NCI-H187 treated with DMSO at 0.1 percent for 48 hours (cell line): ENCODE measurements around the gene KRTAP10-7.
A peak's percentile ranks its signal among the peaks of the same experiment; 100 is the strongest.
"Not testable (repeated sequence)": the region's sequence is repeated elsewhere in the genome, so short reads cannot be mapped to it uniquely, and the experiment has no call there.

ENCODE experiments used
- DNase-seq: peaks from one replicate; lab custom pipeline; 2025; lab: John Stamatoyannopoulos, UW

Gene KRTAP10-7

GRCh38 chr21:44590897-44591800 lies 9.2 kb upstream of the KRTAP10-7 start:
- not testable (repeated sequence) for DNase-seq

- DNase-seq, result not testable (repeated sequence)
Observed at GRCh38 chr21:44591801-44592130, 8.6 kb upstream of the KRTAP10-7 start.

- DNase-seq, result no peak
Observed at GRCh38 chr21:44592446-44593311, 7.7 kb upstream of the KRTAP10-7 start, which contains the start of gene KRTAP10-6. Gene KRTAP10-6, minus strand, starts transcription at chr21:44592505. Its CDS starts 21 bp downstream, at chr21:44592484.

- DNase-seq, result peak; percentile 56
Observed at GRCh38 chr21:44593598-44594405, 6.6 kb upstream of the KRTAP10-7 start.

- DNase-seq, result no peak
Observed at GRCh38 chr21:44594406-44594916, 5.9 kb upstream of the KRTAP10-7 start.

- no peak for DNase-seq
Observed at GRCh38 chr21:44595524-44595923, 4.9 kb upstream of the KRTAP10-7 start.

GRCh38 chr21:44596068-44596725 lies 4.2 kb upstream of the KRTAP10-7 start:
- no peak for DNase-seq

- DNase-seq, result no peak
Observed at GRCh38 chr21:44598061-44598460, 2.3 kb upstream of the KRTAP10-7 start.

- no peak for DNase-seq
Observed at GRCh38 chr21:44599264-44600029, 950 bp upstream of the KRTAP10-7 start.

- DNase-seq, result not testable (repeated sequence)
Observed at GRCh38 chr21:44601091-44601490, 694 bp downstream of the KRTAP10-7 start.

GRCh38 chr21:44601596-44602462 lies 1.4 kb downstream of the KRTAP10-7 start:
- no peak for DNase-seq

GRCh38 chr21:44602463-44602850 lies 2.1 kb downstream of the KRTAP10-7 start:
- DNase-seq, result no peak

- DNase-seq, result no peak
Observed at GRCh38 chr21:44603109-44603875, 2.9 kb downstream of the KRTAP10-7 start.

GRCh38 chr21:44603911-44604310 lies 3.5 kb downstream of the KRTAP10-7 start:
- no peak for DNase-seq

- DNase-seq, result no peak
Observed at GRCh38 chr21:44606495-44606894, 6.1 kb downstream of the KRTAP10-7 start.

GRCh38 chr21:44609193-44609592 lies 8.8 kb downstream of the KRTAP10-7 start:
- DNase-seq, result no peak

GRCh38 chr21:44610157-44610843 lies 9.9 kb downstream of the KRTAP10-7 start:
- not testable (repeated sequence) for DNase-seq

GRCh38 chr21:44611551-44611950 lies 11.2 kb downstream of the KRTAP10-7 start:
- no peak for DNase-seq
